8988T (cell line): Measurements from ENCODE around the gene HOXA11.

ENCODE experiments used
- DNase-seq: peaks from one replicate; pipeline ENCODE4 v3.0.0; 2011

HOXA11 gene

GRCh38 chr7:27144781-27145164 lies 40.3 kb downstream of the HOXA11 start:
- DNase-seq: no peak

DNA sequence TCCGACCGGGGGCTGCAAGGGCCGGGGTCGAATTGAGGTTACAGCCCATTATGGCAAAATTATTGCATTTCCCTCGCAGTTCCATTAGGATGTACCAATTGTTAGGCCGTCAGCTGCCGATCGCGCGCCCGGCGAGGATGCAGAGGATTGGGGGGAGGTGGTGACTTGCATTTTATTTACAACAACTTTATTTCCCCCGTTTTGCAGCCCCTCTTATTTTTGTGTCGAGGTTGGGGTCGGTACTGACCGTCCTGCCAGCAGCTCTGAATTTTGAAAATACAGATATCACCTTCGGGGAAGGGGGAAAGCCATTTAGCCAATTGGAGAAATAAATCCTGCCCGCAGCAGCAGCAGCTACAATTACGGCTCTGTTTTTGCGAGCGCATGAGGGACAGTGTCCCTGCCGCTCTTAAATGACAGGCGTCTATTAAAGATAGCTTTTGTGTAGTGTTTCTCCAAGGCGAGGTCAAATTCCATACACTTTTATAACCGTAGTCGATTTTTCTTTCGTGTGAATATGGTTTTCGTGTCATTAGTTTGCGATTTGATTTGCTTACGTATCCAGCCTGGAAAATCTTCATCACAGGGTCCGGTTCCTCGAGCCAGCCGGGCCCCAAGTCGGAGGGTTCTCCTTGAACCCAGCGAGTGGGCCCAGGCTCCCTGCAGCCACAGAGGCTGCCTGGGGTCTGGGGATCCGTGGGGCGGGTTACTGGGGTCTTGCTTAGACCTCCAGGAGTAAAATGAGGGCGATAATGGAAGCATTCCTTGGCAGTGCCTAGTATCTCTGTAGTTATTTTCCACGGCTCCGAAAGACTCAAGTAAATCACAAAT lies 40.9 kb downstream of the HOXA11 start:
- no peak for DNase-seq

GRCh38 chr7:27143023-27143949 lies 41.7 kb downstream of the HOXA11 start, which contains the start of gene HOXA5:
HOXA5 (minus strand) TSS chr7:27143681; CDS start chr7:27143607, 74 bp downstream.
- DNase-seq: no peak

DNA sequence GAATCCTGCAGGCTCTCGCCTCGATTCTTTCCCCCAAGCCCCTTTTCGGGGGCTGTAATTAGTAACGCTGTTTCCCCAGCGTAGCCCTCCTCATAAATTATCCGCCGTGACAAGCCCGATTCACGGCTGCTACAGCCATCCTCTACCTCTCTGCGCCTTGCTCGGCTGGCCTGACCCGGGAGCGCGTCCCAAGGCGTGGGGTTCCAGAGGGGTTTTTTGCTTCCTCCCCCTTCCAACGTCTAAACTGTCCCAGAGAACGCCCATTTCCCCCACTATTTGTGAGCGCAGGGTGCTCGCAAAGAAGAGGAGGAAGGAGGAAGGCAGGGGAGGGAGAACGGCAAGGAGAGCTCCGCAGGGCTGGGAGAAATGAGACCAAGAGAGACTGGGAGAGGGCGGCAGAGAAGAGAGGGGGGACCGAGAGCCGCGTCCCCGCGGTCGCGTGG lies 42.4 kb downstream of the HOXA11 start:
- DNase-seq: no peak

GRCh38 chr7:27141923-27142579 lies 43.0 kb downstream of the HOXA11 start:
- DNase-seq: no peak

GRCh38 chr7:27141137-27141922 lies 43.7 kb downstream of the HOXA11 start:
- DNase-seq: no peak

DNA sequence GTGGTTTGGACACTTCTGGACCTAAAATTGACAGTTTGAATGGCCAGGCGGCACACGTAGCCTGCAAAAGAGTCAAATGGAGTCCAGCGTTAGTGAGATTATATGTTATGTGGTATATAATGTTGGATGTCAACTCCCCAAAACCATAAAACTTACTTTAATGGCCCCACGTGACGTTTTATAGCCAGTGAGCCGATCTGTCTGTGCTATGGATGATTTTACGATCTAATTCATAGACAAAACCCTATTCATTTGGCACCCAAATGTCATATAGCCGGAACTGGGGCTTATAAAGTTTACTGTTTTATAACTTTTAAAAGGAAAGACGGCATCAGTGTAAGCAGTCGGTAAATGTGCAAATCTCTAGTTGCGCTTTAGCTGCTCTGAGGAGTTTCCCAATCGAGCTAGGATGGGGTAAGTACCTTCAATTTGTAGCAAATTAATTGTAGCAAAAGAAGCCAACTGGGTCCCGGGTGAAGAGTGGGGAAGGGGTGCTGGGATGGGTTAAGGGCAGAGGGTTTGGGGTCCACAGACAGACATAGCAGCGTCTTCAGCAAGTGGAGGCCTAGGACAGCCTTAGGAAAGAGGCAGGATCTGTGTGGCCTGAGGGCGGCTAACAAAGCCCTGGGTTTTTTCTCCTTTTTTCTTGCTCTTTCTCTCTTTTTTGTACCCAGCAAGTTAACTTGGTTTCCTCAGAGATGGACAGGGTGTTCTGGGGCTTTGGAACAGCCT lies 44.7 kb downstream of the HOXA11 start:
- DNase-seq: no peak

GRCh38 chr7:27139334-27140125 lies 45.5 kb downstream of the HOXA11 start:
- no peak for DNase-seq

GRCh38 chr7:27138985-27139333 lies 46.1 kb downstream of the HOXA11 start:
- DNase-seq: no peak

GRCh38 chr7:27138472-27138871 lies 46.6 kb downstream of the HOXA11 start:
- DNase-seq: no peak

- no peak for DNase-seq
These were observed 47.3 kb downstream of the HOXA11 start for GRCh38 chr7:27137640-27138315.

DNA sequence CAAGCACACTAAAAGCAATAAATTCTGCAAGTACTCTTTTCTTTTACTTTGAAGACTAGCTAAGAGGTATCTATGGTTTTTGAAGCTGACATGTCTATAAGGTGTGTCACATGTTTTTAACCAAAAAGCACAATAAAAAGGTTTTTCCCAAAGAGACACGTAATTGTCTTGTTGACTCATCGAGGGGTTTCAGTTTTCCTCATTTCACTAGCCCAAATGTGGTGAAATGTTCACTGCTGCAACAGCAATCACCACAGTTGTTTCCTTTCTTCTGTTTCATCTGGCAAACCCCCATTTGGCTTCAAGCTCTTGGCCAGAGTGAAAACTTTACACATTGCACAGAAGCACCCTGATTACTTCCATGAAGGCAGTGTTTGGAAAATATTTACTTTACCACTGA lies 50.6 kb downstream of the HOXA11 start:
- no peak for DNase-seq

DNA sequence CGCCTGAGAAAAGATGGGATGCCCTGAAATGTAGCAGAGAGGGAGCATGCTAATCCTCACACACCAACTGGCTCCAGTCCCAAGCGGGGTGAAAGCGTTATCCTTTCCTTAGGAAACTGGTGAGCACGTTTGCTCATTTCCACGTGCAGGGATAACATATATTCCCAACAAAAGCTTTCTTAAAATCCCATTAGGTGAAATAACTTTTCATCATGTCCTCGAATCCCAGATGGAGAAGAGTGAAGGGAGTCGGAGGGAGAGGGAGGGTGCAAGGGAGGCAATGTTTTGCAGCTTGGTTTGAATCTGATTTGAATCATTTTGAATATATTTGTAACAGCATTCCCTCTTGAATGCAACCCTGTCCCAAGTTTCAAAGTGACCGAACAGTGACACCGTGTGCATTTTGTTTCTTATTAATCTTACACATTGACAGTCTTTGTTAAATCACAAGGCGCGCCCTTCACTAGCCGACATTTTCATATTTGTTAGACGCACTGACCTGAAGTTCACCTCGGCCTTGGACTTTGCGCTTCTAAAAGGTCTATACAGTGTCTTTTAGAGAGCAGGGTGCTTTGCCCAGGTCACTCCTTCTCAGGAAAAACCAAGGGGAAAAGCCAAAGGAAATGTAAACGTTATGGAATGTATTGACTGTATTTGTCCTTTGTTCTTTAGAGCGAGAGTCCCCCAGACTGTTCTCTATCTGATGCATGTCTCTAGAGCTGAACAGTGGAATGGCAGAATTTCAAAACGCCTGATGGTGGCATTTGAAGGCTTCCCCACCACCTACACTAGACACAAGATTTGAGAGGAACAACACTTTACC lies 51.4 kb downstream of the HOXA11 start:
- DNase-seq: no peak

GRCh38 chr7:27132978-27133377 lies 52.1 kb downstream of the HOXA11 start:
- DNase-seq: no peak

GRCh38 chr7:27132214-27132613 lies 52.8 kb downstream of the HOXA11 start:
- DNase-seq: no peak

DNA sequence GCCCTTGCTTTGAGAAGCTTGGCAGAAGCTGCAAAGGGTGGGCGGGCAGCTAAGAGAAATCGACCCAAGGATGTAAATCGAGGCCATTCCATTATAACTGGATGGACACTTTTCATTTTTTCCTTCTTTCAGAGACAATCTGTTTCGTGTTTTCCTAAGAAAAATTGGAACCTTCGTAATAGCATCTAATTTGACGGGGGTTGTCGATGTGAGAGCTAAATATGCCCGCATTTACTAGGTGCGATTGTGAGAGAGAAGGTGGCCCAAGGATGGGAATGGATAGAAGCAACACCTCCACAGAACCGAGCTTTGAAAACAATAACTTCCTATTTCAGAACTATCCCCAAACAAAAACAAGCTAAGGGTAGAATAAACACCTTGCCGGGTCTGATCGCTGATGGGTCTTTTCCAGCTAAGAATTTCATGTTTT lies 53.6 kb downstream of the HOXA11 start:
- no peak for DNase-seq
